GM19324 (cell line): ENCODE results near the gene PDP2.

ENCODE experiments used
- ATAC-seq: cut with Tn5 transposase; IDR thresholded peaks from one replicate; pipeline ENCODE4 v1.9.1; 2021; ENCODE audit warnings: mild to moderate bottlenecking, moderate library complexity; ENCODE audit not compliant: unreplicated experiment, low FRiP score

The PDP2 gene

DNA sequence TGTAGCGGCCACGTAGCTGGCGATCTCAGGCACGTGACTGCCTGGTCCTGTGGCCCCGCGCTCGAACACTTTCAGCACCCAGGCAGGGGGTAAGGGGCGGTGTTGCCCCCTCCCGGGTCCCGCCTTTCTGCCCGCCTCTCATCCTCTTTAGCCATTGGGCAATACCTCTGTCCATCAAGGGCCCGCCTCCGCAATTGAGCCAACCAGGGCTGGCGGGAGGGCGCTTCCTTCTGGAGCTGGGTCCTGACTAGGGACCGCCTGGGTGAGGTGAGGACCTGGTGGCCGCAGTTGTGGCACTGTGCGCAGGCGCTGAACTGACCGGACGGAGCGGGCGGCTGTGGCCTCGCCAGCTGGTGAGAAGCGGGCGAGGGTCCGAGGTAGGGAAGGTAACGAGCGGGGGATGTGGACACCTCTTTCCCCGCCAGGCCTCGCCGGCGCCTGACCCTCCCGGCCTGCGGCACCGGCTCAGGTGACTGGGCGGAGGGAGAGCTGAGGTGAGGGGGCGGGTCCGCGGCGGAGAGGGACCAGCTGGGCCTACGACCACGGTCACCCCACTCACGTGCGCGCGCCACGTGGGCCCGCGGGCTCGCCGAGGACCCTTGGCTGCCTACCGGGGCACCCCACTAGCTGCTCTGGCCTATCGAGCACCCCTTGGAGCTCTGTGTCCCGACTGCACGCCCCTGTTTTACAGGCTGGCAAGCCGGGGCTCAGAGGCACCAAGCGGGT is at the start of gene PDP2:
TSS of gene PDP2 (plus strand) at position 228 of the 726 bp plus-strand sequence. CDS start 3,770 bp downstream, outside the sequence.
- ATAC-seq, result peak; percentile 99

- ATAC-seq, result no peak
Observed at GRCh38 chr16:66832190-66832589, 48.1 kb upstream of the PDP2 start.

DNA sequence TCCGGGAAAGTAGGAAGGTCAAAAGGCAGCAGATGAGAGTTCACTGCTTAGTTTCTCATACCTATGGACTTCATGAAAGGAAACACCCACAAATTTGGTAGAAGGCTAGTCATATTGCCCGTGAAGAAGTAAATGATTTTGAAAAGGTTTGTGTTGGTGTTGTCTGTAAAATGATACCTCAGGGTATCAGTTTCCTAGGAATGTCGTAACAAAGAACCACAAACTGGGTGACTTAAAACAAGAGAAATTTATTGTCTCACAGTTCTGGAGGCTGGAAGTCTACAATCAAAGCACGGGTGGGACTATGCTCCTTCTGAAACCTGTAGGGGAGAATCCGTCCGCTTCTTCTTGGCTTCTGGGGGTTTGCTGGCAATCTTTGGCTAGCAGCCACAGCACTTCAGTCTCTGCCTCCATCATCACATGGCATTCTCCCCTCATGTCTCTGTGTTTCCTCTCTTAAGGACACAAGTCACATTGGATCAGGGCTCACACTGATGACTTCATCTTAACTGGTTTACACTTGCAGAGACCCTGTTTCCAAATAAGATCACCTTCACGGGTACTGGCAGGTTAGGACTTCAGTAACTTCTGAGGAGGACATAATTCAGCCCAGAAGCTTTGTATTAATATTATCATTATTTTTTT is 47.5 kb upstream of the PDP2 start:
- no peak for ATAC-seq

DNA sequence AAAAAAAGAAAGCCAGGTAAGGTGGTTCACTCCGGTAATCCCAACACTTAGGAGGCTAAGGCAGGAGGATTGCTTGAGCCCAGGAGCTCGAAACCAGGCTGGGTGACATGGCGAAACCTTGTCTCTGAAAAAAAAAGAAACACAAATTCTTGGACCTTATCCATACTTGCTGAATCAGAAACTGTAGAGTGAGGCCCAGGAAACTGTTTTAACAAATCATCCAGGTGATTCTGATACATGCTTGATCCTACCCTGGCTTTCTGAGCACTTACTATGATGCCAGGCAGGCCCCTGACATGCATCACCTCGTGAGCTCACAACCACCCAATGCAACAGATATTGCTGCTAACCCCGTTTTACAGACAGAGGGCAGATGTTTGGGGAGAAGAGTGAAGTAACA is 45.6 kb upstream of the PDP2 start:
- ATAC-seq, result no peak

- ATAC-seq, result no peak
Observed at GRCh38 chr16:66840883-66841282, 39.4 kb upstream of the PDP2 start.

GRCh38 chr16:66841366-66841765 is 38.9 kb upstream of the PDP2 start:
- ATAC-seq, result no peak

GRCh38 chr16:66842765-66843164 is 37.5 kb upstream of the PDP2 start:
- ATAC-seq, result no peak

DNA sequence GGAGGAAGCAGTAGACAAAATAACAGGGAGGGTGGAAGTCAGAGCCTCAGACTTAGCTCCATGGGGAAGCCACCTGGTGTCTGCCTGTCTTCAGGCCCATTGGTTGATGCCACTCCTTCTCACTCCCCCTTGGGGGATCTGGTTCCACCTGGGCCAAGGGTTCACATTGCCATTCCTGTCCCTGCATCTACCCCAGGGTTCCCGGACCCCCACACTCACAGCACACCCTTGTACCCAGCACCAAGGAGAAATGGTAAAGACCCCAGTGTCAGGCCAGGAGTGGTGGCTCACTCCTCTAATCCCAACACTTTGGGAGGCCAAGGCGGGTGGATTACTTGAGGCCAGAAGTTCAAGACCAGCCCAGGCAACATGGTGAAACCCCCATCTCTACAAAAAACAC is 37.1 kb upstream of the PDP2 start:
- no peak for ATAC-seq

- no peak for ATAC-seq
Observed at GRCh38 chr16:66844009-66844341, 36.3 kb upstream of the PDP2 start.

- no peak for ATAC-seq
Observed at GRCh38 chr16:66844342-66845079, 35.8 kb upstream of the PDP2 start, which contains the start of gene CA7. TSS of gene CA7 (plus strand) at chr16:66844414. CDS start at chr16:66844488, 74 bp downstream.

GRCh38 chr16:66845080-66845410 is 35.3 kb upstream of the PDP2 start:
- ATAC-seq, result no peak

DNA sequence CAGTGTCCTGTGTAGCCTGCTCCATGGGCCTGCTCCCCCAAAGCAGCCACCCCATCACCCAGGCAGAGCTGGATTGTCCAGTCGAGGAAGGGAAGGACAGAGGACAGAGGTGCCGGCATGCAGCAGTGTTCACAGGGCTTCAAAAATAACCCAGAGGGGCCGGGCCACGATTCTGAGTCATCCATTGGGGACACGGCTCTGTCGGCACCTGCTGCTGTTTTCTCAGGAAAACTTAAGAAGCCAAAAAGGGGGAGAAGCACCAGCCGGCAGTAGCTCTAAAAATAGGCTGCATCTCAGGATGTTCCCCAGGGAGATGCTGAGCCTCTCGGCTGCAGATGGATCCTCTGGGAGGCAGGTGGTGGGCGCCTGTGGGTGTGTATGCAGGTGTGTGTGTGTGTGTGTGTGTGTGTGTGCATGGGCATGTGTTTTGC is 34.5 kb upstream of the PDP2 start:
- no peak for ATAC-seq

- no peak for ATAC-seq
Observed at GRCh38 chr16:66846266-66846665, 34.0 kb upstream of the PDP2 start.

- ATAC-seq, result no peak
Observed at GRCh38 chr16:66846831-66847230, 33.5 kb upstream of the PDP2 start.

DNA sequence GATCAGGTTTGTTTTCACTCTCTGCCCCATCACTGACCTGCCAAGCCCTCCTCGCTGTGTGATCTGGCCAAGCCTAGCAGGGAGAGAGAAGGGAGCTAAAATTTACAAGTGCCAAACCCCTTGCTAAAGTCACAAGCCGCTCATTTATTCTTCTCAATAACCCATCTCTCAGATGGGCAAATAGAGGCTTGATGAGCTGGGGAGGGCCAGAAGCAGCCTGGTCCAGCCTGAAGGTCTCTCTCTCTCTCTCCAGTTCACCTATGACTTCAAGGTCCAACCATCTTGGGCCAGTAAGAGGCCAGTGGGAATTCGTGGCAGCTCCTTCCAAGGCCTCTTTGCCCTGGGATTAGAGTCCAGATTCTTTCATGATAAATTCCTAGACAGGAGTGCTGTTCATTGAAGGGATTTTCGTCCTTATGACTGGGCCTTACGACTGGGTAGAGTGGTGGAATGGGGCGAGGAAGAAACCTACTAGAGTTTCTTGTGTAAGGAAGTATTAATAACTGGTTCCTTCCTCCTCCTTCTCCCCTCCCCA is 32.7 kb upstream of the PDP2 start:
- no peak for ATAC-seq

DNA sequence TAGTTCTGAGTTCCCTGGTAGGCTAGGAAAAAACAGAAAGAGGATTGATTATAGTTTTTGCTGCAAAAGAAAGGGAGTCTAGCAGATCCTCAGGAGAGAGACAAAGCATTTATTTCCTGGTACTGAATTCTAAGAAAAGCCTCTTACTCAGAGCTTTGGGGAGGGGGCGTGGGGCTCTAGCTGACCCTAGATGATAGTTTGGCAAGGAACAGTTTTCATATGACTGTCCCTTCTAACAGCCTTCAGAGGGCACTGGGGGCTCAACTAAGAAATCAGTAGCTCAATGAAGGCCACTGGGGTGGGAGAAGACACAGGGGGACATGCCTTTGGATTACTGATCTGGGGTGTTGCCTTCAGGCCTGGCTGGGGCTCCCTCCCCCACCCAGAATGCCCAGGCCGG is 32.1 kb upstream of the PDP2 start:
- ATAC-seq, result no peak

DNA sequence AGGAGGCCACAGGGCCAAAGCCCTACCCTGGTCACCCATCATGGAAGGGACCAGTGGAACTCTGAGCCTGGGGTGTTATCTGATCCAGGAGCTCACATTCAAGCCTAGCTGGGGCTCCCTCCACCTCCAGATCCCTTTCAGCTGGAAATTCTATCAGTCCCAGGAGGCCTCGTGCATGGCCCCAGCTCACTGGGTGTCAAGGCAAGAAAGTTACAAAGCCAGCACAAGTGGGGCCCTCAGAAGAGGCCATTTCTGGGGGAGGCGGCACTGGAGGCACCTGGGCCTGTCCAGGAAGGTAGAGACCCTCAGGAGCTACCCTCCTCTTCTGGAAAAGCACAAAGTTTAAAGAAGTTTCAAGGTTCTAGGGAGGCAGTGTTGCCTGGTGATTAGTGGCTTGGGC is 31.3 kb upstream of the PDP2 start:
- no peak for ATAC-seq

GRCh38 chr16:66849549-66849948 is 30.8 kb upstream of the PDP2 start:
- no peak for ATAC-seq

DNA sequence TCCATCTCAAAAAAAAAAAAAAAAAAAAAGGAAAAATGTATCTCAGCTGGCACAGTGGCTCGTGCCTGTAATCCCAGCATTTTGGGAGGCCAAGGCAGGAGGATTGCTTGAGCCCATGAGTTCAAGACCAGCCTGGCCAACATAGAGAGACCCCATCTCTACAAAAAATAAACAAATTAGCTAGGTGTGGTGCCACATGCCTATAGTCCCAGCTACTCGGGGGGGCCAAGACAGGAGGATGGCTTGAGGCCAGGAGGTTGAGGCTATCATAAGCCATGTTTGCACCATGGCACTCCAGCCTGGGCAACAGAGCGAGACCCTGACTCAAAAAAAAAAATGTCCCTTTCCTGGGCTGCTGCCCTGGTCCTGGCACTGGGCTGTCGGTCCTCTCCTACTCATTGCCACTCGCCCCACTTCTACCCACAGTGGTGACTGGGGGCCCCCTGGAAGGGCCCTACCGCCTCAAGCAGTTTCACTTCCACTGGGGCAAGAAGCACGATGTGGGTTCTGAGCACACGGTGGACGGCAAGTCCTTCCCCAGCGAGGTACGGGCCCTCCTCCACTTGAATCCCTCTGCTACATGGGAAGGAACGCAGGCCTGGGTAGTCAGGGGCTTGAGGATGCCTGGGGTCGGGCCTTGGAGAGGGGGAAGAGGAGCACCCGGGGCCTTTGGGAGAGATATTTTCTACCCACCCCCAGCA is 30.1 kb upstream of the PDP2 start:
- ATAC-seq, result no peak

GRCh38 chr16:66851166-66851964 is 28.9 kb upstream of the PDP2 start:
- ATAC-seq, result no peak
